ENCODE results near the gene RNH1. TPM values are rescaled to one million over a fixed set of nuclear protein-coding genes. Genes with fewer than 3 reads are reported as not detected.
"Not testable (repeated sequence)": the region's sequence is repeated elsewhere in the genome, so short reads cannot be mapped to it uniquely, and the experiment has no call there.

Gene RNH1
- polyA plus RNA-seq, 4 donors, result 67.0 to 117 (median 102) TPM

DNA sequence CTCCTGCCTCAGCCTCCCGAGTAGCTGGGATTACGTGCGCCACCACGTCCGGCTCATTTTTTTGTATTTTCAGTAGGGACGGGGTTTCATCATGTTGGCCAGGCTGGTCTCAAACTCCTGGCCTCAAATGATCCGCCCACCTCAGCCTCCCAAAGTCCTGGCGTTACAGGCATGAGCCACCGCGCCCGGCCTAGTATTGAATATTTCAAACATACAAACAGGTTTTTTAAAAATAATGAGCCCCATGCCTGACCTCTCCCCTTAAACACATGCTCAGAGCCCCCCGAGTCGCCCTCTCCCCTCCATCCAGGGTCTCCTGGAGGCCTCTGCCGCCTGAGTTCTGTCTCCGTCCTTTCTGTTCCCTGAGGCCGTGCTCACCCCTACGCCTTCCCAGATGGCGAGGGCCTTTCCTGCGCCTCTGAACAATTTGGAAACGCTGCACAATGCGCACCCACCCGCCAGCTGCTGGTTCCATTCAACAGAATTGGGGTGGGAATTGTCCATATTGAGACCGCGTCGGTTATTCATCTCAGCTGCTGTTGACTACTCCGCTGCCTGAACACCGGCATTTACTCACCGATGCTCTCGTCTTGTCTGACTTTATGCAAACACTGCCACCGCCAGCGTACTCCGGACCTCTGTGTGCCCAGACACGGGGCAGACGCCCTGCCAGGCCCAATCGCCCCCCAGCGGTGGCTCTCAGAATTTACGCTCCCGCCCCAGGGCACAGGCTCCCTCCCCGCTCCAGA lies 13.6 kb upstream of the RNH1 start:
- no peak for DNase-seq (ENCODE audit: low read depth in 4 of 4, low spot score in 2 of 4)

GRCh38 chr11:518463-519202 lies 11.6 kb upstream of the RNH1 start:
- DNase-seq (ENCODE audit: low read depth in 4 of 4, low spot score in 2 of 4), result peak in 1 of 4 donors; percentile 55

DNA sequence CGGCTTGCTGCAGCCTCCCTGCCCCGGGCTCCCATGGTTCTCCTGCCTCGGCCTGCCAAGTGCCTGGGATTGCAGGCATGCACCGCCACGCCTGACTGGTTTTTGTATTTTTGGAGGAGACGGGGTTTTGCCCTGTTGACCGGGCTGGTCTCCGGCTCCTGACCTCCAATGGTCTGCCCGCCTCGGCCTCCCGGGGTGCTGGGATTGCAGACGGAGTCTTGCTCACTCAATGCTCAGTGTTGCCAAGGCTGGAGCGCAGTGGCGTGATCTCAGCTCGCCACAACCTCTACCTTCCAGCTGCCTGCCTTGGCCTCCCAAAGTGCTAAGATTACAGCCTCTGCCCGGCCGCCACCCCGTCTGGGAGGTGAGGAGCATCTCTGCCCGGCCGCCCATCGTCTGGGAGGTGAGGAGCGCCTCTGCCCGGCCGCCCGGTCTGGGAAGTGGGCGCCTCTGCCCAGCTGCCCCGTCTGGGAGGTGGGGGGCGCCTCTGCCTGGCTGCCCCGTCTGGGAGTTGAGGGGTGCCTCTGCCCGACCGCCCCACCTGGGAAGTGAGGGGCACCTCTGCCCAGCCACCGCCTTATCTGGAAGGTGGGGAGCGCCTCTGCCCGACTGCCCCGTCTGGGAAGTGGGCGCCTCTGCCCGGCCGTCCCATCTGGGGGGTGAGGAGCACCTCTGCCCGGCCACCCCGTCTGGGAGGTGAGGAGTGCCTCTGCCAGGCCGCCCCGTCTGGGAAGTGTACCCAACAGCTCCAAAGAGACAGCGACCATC lies 10.1 kb upstream of the RNH1 start:
- not testable (repeated sequence) for DNase-seq (ENCODE audit: low read depth in 4 of 4, low spot score in 2 of 4)

GRCh38 chr11:516400-516799 lies 9.4 kb upstream of the RNH1 start:
- DNase-seq (ENCODE audit: low read depth in 4 of 4, low spot score in 2 of 4), result no peak

GRCh38 chr11:515131-515530 lies 8.1 kb upstream of the RNH1 start:
- DNase-seq (ENCODE audit: low read depth in 4 of 4, low spot score in 2 of 4), result no peak

DNA sequence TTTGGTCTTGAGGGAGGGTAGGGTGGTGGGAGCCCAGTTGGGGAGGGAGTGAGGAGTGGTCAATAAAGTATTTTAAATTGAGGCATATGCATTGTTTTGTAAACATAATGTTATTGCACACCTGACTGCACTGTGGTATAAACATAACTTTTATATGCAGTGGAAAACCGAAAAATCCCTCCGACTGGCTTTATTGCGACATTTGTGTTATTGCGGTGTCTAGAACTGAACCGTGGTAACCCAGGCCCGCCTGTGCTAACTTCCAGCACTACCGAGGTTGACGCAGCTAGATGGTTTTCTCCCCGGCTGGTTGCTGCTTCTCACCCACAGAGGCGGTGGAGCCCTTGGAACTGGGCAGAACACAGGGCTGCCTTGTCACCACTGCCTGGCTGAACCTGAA lies 7.6 kb upstream of the RNH1 start:
- no peak for DNase-seq (ENCODE audit: low read depth in 4 of 4, low spot score in 2 of 4)

GRCh38 chr11:512761-513595 lies 5.9 kb upstream of the RNH1 start:
- DNase-seq (ENCODE audit: low read depth in 4 of 4, low spot score in 2 of 4), result no peak

DNA sequence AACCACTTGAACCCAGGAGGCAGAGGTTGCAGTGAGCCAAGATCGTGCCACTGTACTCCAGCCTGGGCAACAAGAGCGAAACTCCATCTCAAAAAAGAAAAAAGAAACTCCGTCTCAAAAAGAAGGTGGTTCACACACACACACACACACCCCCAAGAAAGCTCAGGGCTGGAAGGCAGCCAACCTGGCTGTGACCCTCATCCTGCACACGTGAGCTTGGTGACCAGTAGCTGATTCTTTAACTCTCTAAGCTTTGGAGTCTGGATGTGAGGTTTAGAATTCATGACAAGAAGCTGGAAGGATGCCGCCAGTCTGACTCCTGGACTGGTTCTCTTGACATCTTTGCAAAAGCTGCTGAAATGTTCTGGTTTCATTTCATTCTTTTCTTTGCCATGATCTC lies 1.9 kb upstream of the RNH1 start:
- no peak for DNase-seq (ENCODE audit: low read depth in 4 of 4, low spot score in 2 of 4)

DNA sequence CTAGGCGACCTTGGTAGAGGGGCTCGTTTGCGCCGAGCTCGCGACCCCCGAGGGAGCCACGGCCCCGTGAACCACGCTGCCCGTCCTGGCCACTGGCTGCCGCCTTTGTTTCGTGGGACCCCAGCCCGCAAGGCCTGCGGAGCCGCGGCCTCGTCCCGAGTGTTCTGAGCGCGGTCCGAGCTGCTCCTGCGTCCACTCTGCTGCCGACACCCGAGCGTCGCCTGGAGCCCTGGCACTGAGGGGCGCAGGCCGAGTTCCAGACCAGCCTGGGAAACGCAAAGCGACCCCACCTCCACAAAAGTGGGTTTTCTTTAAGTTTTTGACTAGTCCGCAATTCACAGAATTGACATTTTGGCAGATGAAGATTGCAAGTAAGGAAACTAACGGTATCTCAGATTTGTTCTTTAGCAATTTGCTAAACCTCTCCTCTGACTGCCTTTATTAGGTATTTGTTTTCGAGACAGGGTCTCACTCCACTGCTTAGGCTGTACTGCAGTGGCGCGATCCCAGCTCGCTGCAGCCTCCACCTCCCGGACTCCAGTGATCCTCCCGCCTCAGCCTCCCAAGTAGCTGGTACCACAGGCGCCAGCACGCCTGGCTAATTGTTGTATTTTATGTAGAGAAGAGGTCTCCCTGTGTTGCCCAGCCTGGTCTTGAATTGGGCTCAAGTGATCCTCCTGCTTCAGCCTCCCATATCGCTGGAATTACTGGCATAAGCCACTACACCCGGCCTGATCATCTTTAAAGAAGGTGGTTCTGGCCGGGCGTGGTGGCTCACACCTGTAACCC lies 879 bp upstream of the RNH1 start:
- DNase-seq (ENCODE audit: low read depth in 4 of 4, low spot score in 2 of 4), result no peak

DNA sequence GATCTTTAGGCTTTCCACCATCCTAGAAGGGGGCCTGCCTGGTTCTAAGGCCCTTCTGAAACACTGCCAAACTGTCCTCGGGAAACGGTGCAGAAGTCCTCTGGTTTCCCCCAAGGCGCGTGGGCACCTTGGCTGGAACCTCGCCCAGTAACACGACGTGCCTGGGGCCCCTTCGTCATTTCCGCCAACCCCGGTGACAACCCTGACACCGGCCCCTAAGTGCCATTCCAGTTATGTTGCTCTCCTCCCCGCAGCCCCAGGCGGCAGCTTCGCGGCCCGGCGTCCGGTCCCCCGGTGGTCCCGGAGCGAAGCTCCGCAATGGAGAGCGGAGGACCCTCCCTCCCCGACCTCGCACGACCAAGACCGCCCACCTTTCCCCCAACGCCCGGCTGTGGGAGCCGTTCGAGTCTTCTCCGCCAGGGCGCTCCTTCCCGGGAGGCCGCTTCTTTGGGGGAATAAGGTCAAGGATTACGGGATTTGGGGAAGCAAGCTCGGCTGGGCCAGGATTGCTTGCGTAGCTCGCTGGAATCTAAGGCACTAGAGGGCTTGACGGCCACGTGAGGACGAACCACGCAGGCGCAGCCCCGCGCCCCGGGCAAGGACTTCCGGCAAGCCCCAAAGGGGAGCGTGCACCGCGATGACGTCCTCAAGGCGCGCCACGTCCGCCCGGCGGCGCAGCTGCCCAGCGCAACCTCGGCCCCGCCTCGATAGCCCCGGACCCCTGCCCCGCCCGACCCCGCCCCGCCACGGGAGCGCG lies 626 bp downstream of the RNH1 start:
- DNase-seq (ENCODE audit: low read depth in 4 of 4, low spot score in 2 of 4), result peak; percentile 82 to 93 (median 92)

GRCh38 chr11:504994-505344 lies 2.1 kb downstream of the RNH1 start:
- no peak for DNase-seq (ENCODE audit: low read depth in 4 of 4, low spot score in 2 of 4)

DNA sequence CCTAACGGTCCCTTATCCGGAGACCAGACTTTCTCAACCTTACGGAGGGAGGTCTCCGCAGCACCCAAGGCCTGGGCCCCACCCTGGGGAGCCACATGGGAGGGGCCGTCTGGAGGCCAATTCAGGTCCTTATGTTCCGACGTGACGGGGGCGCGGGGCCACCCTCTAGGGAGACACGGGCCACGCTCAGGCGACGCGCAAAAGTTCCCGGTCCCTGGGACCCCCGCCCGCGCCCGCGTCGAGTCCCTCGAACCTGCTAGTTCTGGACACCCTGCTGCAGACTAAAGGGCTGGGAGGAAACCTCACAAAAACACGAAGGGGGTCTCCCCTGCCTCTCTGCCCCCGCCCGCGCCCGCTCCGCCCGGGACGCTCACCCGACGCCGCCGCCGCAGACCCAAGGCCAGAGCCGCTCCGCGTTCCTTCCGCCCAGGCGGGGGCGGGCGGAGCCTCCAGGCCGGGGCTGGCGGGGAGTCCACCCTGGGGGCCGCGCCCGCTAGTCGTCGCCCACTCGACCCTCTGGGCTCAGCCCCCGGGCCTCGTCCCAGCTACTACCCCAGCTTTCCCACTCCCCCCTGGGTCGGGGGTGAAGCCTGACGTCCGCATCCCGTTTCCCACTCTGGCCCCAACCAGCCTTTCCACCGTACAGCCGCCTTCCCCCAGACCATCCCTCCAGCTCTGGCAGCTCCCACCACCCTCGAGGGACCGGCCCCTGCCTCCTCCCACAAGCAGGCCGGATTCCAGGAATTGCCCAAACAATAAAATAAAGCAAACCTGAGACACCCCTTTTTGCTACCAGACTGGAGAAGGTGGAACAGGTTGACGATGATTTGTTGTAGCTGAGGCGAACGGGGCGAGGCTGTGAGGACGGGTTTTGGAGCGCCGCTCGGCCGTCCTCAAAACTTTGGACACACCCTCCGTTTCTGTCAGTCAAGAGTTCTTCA lies 2.7 kb downstream of the RNH1 start:
- peak in 2 of 4 donors; percentile 25 to 28 for DNase-seq (ENCODE audit: low read depth in 4 of 4, low spot score in 2 of 4)

- no peak for DNase-seq (ENCODE audit: low read depth in 4 of 4, low spot score in 2 of 4)
These were observed 3.7 kb downstream of the RNH1 start for GRCh38 chr11:503179-503981.

DNA sequence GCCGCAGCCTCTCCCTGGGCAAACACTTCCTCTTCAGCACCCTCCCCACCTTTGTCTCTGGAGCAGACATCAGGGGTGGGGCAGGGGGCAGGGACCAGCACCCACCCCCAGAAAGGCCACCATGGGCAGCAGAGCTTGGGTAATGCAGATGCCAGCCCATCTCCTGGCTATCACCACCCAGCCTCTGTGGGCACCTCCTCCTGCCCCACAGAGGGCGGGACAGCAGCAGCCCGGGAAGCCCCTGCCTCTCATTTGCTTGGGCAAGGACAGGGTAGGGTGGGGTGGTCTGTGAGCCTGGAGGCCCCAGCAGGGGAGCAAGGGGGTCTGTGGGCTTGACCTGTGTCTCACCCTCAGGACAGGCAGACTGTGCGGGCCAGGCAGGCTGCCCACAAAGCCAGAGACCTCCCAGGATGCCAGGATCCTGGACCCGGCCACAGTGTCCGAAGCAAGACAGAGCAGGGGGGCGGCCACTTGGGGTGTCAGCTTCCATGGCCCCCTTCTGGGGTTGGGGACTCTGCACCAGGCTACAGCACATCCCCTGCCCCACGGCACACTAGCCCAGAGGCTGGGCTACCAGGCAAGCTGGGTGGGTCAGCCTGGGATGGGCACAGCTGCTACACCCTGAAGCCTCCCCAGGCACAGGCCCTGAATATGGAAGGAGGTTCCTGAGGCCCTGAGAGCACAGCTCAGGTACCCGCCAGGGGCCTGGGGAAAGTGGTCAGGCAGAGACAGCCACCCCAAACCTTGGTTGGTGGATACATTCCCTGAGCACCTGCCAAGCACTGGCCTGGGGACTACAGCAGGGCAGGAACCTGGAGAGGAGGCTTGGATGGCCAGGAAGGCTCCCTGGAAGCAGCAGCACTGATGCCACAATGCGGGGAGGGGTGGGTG lies 4.5 kb downstream of the RNH1 start:
- DNase-seq (ENCODE audit: low read depth in 4 of 4, low spot score in 2 of 4), result no peak

DNA sequence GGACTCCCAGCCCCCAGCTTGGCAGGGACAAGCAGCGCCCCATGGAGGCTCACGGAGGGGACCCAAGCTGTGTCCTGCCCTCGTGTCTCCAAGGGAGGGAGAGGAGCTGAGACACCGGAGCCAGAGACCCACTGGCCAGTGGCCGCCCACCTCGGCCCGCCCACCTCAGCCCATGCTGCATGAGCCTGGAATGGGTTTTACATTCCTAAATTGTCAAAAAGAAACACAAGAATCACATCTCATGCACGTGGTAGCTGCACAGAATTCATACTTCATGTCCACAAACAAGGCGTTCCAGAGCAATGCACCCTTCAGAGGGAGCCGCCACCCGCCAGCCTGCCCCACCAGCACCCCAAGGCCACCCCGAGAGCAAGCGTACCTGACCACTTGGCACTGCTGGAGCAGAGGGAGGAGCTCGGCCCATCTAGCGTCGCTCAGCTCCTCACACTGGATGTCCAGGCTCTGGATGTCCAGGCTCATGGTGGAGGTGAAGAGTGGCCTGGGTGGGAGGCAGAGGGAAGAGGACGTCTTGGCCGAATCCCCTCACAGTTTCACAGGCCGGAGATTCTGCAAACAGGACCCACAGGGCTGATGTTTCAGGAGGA lies 5.3 kb downstream of the RNH1 start:
- no peak for DNase-seq (ENCODE audit: low read depth in 4 of 4, low spot score in 2 of 4)

Data from left renal cortex interstitium (tissue), 4 donors.